A549 (cell line): ENCODE results near the gene ASAP2. TPM values are rescaled to one million over a fixed set of nuclear protein-coding genes. Genes with fewer than 3 reads are reported as not detected.

Experiments used
- ATAC-seq, 2 experiments: fragments of 200-7000 bp in 1 of 2; fragments of >200 bp in 1 of 2; cut with Nextera tagmentation in 1 of 2; cut with Tn5 transposase in 1 of 2; 3 replicates each; pipeline versions ENCODE4 v1.8.0 to v1.9.1; 2018 to 2020; ENCODE audit warnings: mild to moderate bottlenecking in 1 of 2, moderate library complexity in 1 of 2
- CTCF ChIA-PET: fragments of 300-600 bp; sonication (Branson Sonifier 250); formaldehyde crosslinking; extraction: SDS; loops from one replicate; lab custom pipeline; 2021; ENCODE audit warnings: antibody characterized with exemption, inconsistent platforms; lab: Yijun Ruan, JAX
- POLR2A ChIA-PET: fragments of 350-600 bp; formaldehyde crosslinking; extraction: SDS; loops from one replicate; lab custom pipeline; 2021; ENCODE audit warnings: antibody characterized with exemption, inconsistent platforms; lab: Yijun Ruan, JAX
- DNase-seq, 2 experiments: peaks; one replicate each; pipeline versions ENCODE4 v3.0.0 to v3.0.0-alpha.2; 2011 to 2016; ENCODE audit warnings: low read depth in 1 of 2, low spot score in 1 of 2
- FAIRE-seq: peaks from 2 replicates; lab custom pipeline; 2011; peaks lifted over from hg19 to GRCh38; lab: Jason Lieb, UNC
- H3K27ac ChIP-seq, 2 experiments: fragments of >200 bp; sonication (Bioruptor Twin); formaldehyde crosslinking; 3 replicates each; pipeline ENCODE4 v1.5.1; 2016 to 2017
- H3K4me1 ChIP-seq: fragments of >200 bp; sonication (Bioruptor Twin); formaldehyde crosslinking; 3 replicates; pipeline ENCODE4 v1.6.1; 2016
- H3K4me2 ChIP-seq: fragments of >200 bp; sonication (Bioruptor Twin); formaldehyde crosslinking; 3 replicates; pipeline ENCODE4 v1.6.1; 2016
- H3K4me3 ChIP-seq: fragments of >200 bp; sonication (Bioruptor Twin); formaldehyde crosslinking; 3 replicates; pipeline ENCODE4 v1.5.1; 2016
- H3K9me3 ChIP-seq: fragments of >200 bp; sonication (Bioruptor Twin); formaldehyde crosslinking; 3 replicates; pipeline ENCODE4 v1.6.1; 2016
- CBX8 ChIP-seq: fragments of 200-600 bp; sonication (generic); IDR thresholded peaks from 2 replicates; pipeline ENCODE4 v1.6.1; 2016
- CHD2 ChIP-seq: fragments of 150-350 bp; IDR thresholded peaks from 2 replicates; pipeline ENCODE4 v1.6.1; 2014; ENCODE audit warnings: low read length; ENCODE audit not compliant: partially characterized antibody
- CTCF ChIP-seq: fragments of >200 bp; sonication (Bioruptor Twin); formaldehyde crosslinking; IDR thresholded peaks from 3 replicates; pipeline ENCODE4 v1.5.1; 2016
- E2F6 ChIP-seq: IDR thresholded peaks from 2 replicates; pipeline ENCODE4 v1.6.1; 2012; ENCODE audit warnings: low read depth, borderline replicate concordance
- EHF ChIP-seq: fragments of 250-450 bp; sonication (Bioruptor Pico); IDR thresholded peaks from 2 replicates; pipeline ENCODE4 v1.5.0; 2020; ENCODE audit warnings: mild to moderate bottlenecking
- GATA3 ChIP-seq: IDR thresholded peaks from 2 replicates; pipeline ENCODE4 v1.6.1; 2012; ENCODE audit warnings: borderline replicate concordance
- HDAC2 ChIP-seq: fragments of 200-600 bp; sonication (generic); IDR thresholded peaks from 2 replicates; pipeline ENCODE4 v1.6.1; 2016
- HOXA7 ChIP-seq: fragments of 250-450 bp; sonication (Bioruptor Pico); IDR thresholded peaks from 2 replicates; pipeline ENCODE4 v1.5.0; 2020; ENCODE audit warnings: mild to moderate bottlenecking, moderate library complexity
- HOXB13 ChIP-seq: fragments of 250-450 bp; sonication (Bioruptor Pico); IDR thresholded peaks from 2 replicates; pipeline ENCODE4 v1.5.0; 2020; ENCODE audit warnings: low read depth, mild to moderate bottlenecking, moderate library complexity
- KDM1A ChIP-seq: fragments of 200-600 bp; sonication (generic); IDR thresholded peaks from 2 replicates; pipeline ENCODE4 v1.6.1; 2016; ENCODE audit warnings: low read depth, mild to moderate bottlenecking
- MAFK ChIP-seq: fragments of 450-650 bp; IDR thresholded peaks from 2 replicates; pipeline ENCODE4 v1.6.1; 2014; ENCODE audit not compliant: partially characterized antibody
- MAZ ChIP-seq: fragments of 150-350 bp; IDR thresholded peaks from 2 replicates; pipeline ENCODE4 v1.6.1; 2014; ENCODE audit warnings: antibody characterized with exemption, low read depth, low read length, borderline replicate concordance
- PHF8 ChIP-seq: fragments of 200-600 bp; sonication (generic); IDR thresholded peaks from 2 replicates; pipeline ENCODE4 v1.6.1; 2016; ENCODE audit warnings: low read depth, mild to moderate bottlenecking, antibody characterized with exemption, moderate library complexity, borderline replicate concordance
- POLR2A ChIP-seq: IDR thresholded peaks from 2 replicates; pipeline ENCODE4 v1.6.1; 2012; ENCODE audit warnings: mild to moderate bottlenecking, low read length
- REST ChIP-seq: fragments of 200-600 bp; sonication (generic); IDR thresholded peaks from 2 replicates; pipeline ENCODE4 v1.6.1; 2016; ENCODE audit warnings: antibody characterized with exemption, mild to moderate bottlenecking, moderate library complexity
- SMC3 ChIP-seq: fragments of >200 bp; sonication (Bioruptor Twin); formaldehyde crosslinking; IDR thresholded peaks from 3 replicates; pipeline ENCODE4 v1.6.1; 2018; ENCODE audit warnings: inconsistent platforms
- TFCP2L1 ChIP-seq: fragments of 250-450 bp; sonication (Bioruptor Pico); IDR thresholded peaks from 2 replicates; pipeline ENCODE4 v1.5.0; 2021; ENCODE audit warnings: mild to moderate bottlenecking
- ZC3H11A ChIP-seq: fragments of 450-650 bp; IDR thresholded peaks from 2 replicates; pipeline ENCODE4 v1.6.1; 2014; ENCODE audit warnings: antibody characterized with exemption, mild to moderate bottlenecking
- ZFP36 ChIP-seq: fragments of 450-650 bp; IDR thresholded peaks from 2 replicates; pipeline ENCODE4 v1.6.1; 2014; ENCODE audit warnings: borderline replicate concordance; ENCODE audit not compliant: partially characterized antibody
- ZSCAN20 ChIP-seq: fragments of 250-450 bp; sonication (Bioruptor Pico); IDR thresholded peaks from 2 replicates; pipeline ENCODE4 v1.8.0; 2022; ENCODE audit warnings: mild to moderate bottlenecking, moderate library complexity
- WGBS: methylation state at CpG from one replicate; pipeline ENCODE4 v1.1.6; 2017; ENCODE audit errors: missing lambda C conversion rate; 5-methylcytosine and 5-hydroxymethylcytosine counted together
- polyA plus RNA-seq, 4 experiments: library from polyadenylated mRNA; depleted of rRNA in 3 of 4; stranded (reverse); fragments of >200 nt; fragmentation: RNase III in 1 of 4; extraction: RNeasy Plus Mini Kit Qiagen cat#74134 plus additional on column Dnase treatment in 1 of 4; gene quantifications; 2 replicates in 3 of 4; 3 replicates in 1 of 4; pipeline ENCODE4 v1.2.3, GENCODE V29; 2011 to 2017

The ASAP2 gene
- polyA plus RNA-seq, 2 of the 4 experiments (the other 2 are of a cell fraction), result 17.8 to 27.9 TPM

GRCh38 chr2:9199716-9200632 is 6.6 kb upstream of the ASAP2 start:
- CTCF ChIA-PET, result interaction anchor here (0.9 to 1.5 kb wide), 4 partner anchors 10 to 171 kb away, joined by 3 to 4 read pairs (median 3); no protein-coding TSS in a partner anchor

More at GRCh38 chr2:9199716-9200632, 6.6 kb upstream of the ASAP2 start:
- peak in 1 of 2 experiments; percentile 22; a peak in 2 of 6 replicates for ATAC-seq
- Histone ChIP-seq H3K9me3 (no peaks in the 10 kb centered on the region), H3K4me1 (0 out of 3 replicates have a peak, but pooled peaks cover 6% of the 10 kb centered on the region), H3K27ac (no peak overlapping the region), H3K4me2 (no peak overlapping the region), H3K4me3 (no peak overlapping the region)
- POLR2A ChIA-PET, result no interaction called here
- 73% methylated on average over 9 of the region's 9 CpGs for WGBS
- DNase-seq, result no peak
- FAIRE-seq, result no peak
- TF ChIP-seq HOXB13 (CRISPR knock-in tag) (no peak), SMC3 (no peak), GATA3 (no peak), MAFK (no peak), HOXA7 (no peak), TFCP2L1 (CRISPR knock-in tag) (no peak), ZFP36 (no peak), CHD2 (no peak), REST (no peak), POLR2A (no peak), EHF (CRISPR knock-in tag) (no peak), PHF8 (no peak), CBX8 (no peak), E2F6 (no peak), MAZ (no peak), ZC3H11A (no peak), HDAC2 (no peak), KDM1A (no peak), ZSCAN20 (CRISPR knock-in tag) (no peak), CTCF (no peak)
